Measurements from ENCODE around the gene CELSR1. TPM values are rescaled to one million over a fixed set of nuclear protein-coding genes. Genes with fewer than 3 reads are reported as not detected.

CELSR1 gene
- total RNA-seq, 2 donors from 2014 or later, result 24.2 to 38.2 TPM

GRCh38 chr22:46549563-46549840 lies 12.1 kb upstream of the CELSR1 start:
- 80% methylated on average over 4 of the region's 4 CpGs for WGBS
- H3K27ac ChIP-seq, result no peak overlapping the region
- H3K36me3 ChIP-seq, result no peaks in the 10 kb centered on the region
- no peak for DNase-seq (ENCODE audit: low spot score)
- H3K9me3 ChIP-seq, result no peaks in the 10 kb centered on the region
- no peak overlapping the region for H3K4me3 ChIP-seq
- H3K4me1 ChIP-seq (replicated peaks), result peaks cover 6% of the 10 kb centered on the region
- H3K27me3 ChIP-seq (replicated peaks; ENCODE audit: insufficient read depth), result no peaks in the 10 kb centered on the region
- TF ChIP-seq POLR2A (IDR thresholded peaks at IDR 0.05) (no peak), POLR2AphosphoS5 (IDR thresholded peaks at IDR 0.05) (no peak), CTCF (IDR thresholded peaks at IDR 0.05) (no peak)
- intact Hi-C loops (cut with DNase I), result loop anchor here (10.0 kb wide), 1 partner anchor 555 kb away; no protein-coding TSS in a partner anchor

- Histone ChIP-seq H3K9me3 (no peaks in the 10 kb centered on the region), H3K27ac (peak overlapping the region; percentile 13 to 58), H3K27me3 (replicated peaks; ENCODE audit: insufficient read depth) (no peaks in the 10 kb centered on the region), H3K4me1 (replicated peaks) (peaks cover 6% of the 10 kb centered on the region), H3K36me3 (no peaks in the 10 kb centered on the region), H3K4me3 (no peak overlapping the region)
- TF ChIP-seq POLR2A (IDR thresholded peaks at IDR 0.05) (no peak), CTCF (IDR thresholded peaks at IDR 0.05) (no peak), POLR2AphosphoS5 (IDR thresholded peaks at IDR 0.05) (no peak)
- intact Hi-C loops (cut with DNase I), result loop anchor here (10.0 kb wide), 1 partner anchor 553 kb away; no protein-coding TSS in a partner anchor
- 11% methylated on average over 3 of the region's 3 CpGs for WGBS
- DNase-seq (ENCODE audit: low spot score), result no peak
Observed at GRCh38 chr22:46547883-46548244, 10.4 kb upstream of the CELSR1 start.

- Histone ChIP-seq H3K4me3 (no peak overlapping the region), H3K4me1 (replicated peaks) (peaks cover 6% of the 10 kb centered on the region), H3K9me3 (no peaks in the 10 kb centered on the region), H3K27me3 (replicated peaks; ENCODE audit: insufficient read depth) (no peaks in the 10 kb centered on the region), H3K36me3 (no peaks in the 10 kb centered on the region), H3K27ac (peak overlapping the region; percentile 52 to 58)
- 17% methylated on average over 21 of the region's 21 CpGs for WGBS
- intact Hi-C loops (cut with DNase I), result loop anchor here (10.0 kb wide), 1 partner anchor 553 kb away; no protein-coding TSS in a partner anchor
- TF ChIP-seq POLR2AphosphoS5 (IDR thresholded peaks at IDR 0.05), result peak; percentile 60
- no peak for TF ChIP-seq POLR2A (IDR thresholded peaks at IDR 0.05)
- TF ChIP-seq CTCF (IDR thresholded peaks at IDR 0.05), result no peak
- DNase-seq (ENCODE audit: low spot score), result peak; percentile 68
Observed at GRCh38 chr22:46547179-46547882, 9.9 kb upstream of the CELSR1 start.

GRCh38 chr22:46546466-46547178 lies 9.2 kb upstream of the CELSR1 start:
- no peak overlapping the region for H3K4me3 ChIP-seq
- no peaks in the 10 kb centered on the region for H3K9me3 ChIP-seq
- H3K27me3 ChIP-seq (replicated peaks; ENCODE audit: insufficient read depth), result no peaks in the 10 kb centered on the region
- no peak for TF ChIP-seq POLR2A (IDR thresholded peaks at IDR 0.05)
- no peak for TF ChIP-seq CTCF (IDR thresholded peaks at IDR 0.05)
- TF ChIP-seq POLR2AphosphoS5 (IDR thresholded peaks at IDR 0.05), result no peak
- H3K4me1 ChIP-seq (replicated peaks), result peaks cover 9% of the 10 kb centered on the region
- intact Hi-C loops (cut with DNase I), result loop anchor here (10.0 kb wide), 1 partner anchor 552 kb away; no protein-coding TSS in a partner anchor
- H3K36me3 ChIP-seq, result no peaks in the 10 kb centered on the region
- DNase-seq (ENCODE audit: low spot score), result no peak
- peak overlapping the region; percentile 52 to 58 for H3K27ac ChIP-seq
- 65% methylated on average over 14 of the region's 14 CpGs for WGBS
